Right lung (tissue), 5 donors: Measurements from ENCODE around the gene CNNM2. TPM values are rescaled to one million over a fixed set of nuclear protein-coding genes. Genes with fewer than 3 reads are reported as not detected.
"Not testable (repeated sequence)": the region's sequence is repeated elsewhere in the genome, so short reads cannot be mapped to it uniquely, and the experiment has no call there.

Experiments used
- DNase-seq, 2 donors: peaks; one replicate each; pipeline ENCODE4 v3.0.0-alpha.2; 2013
- polyA plus RNA-seq, 5 donors: library from polyadenylated mRNA; unstranded; fragments of 120-200 nt; gene quantifications; one replicate each; pipeline versions ENCODE4 v1.2.1 to v1.2.3, GENCODE V29; 2013; ENCODE audit warnings: inconsistent platforms in 1 of 5, low replicate concordance in 1 of 5; ENCODE audit not compliant: insufficient read length in 5 of 5, insufficient read depth in 1 of 5

Gene CNNM2
- polyA plus RNA-seq, 5 donors: 5.8 to 9.4 (median 6.1) TPM

- no peak for DNase-seq
Measured at GRCh38 chr10:103103989-103104388, 185.9 kb downstream of the CNNM2 start.

GRCh38 chr10:103104721-103105120, 186.6 kb downstream of the CNNM2 start:
- DNase-seq: no peak

GRCh38 chr10:103105462-103105861, 187.4 kb downstream of the CNNM2 start:
- DNase-seq: no peak

GRCh38 chr10:103106539-103106938, 188.4 kb downstream of the CNNM2 start:
- no peak for DNase-seq

- DNase-seq: no peak
Measured at GRCh38 chr10:103109821-103110220, 191.7 kb downstream of the CNNM2 start.

- DNase-seq: no peak
Measured at GRCh38 chr10:103110407-103110806, 192.3 kb downstream of the CNNM2 start.

GRCh38 chr10:103111031-103111917, 193.2 kb downstream of the CNNM2 start:
- no peak for DNase-seq

GRCh38 chr10:103111918-103112877, 194.1 kb downstream of the CNNM2 start:
- no peak for DNase-seq

GRCh38 chr10:103114876-103115275, 196.8 kb downstream of the CNNM2 start:
- no peak for DNase-seq

GRCh38 chr10:103117247-103117646, 199.2 kb downstream of the CNNM2 start:
- DNase-seq: no peak

GRCh38 chr10:103120546-103120945, 202.5 kb downstream of the CNNM2 start:
- no peak for DNase-seq

- no peak for DNase-seq
Measured at GRCh38 chr10:103120977-103121735, 203.1 kb downstream of the CNNM2 start.

- DNase-seq: no peak
Measured at GRCh38 chr10:103123282-103124024, 205.4 kb downstream of the CNNM2 start.

GRCh38 chr10:103124420-103125096, 206.5 kb downstream of the CNNM2 start:
- no peak for DNase-seq

- no peak for DNase-seq
Measured at GRCh38 chr10:103125323-103126267, 207.5 kb downstream of the CNNM2 start.

- no peak for DNase-seq
Measured at GRCh38 chr10:103127241-103127640, 209.1 kb downstream of the CNNM2 start.

- DNase-seq: not testable (repeated sequence)
Measured at GRCh38 chr10:103130180-103130579, 212.1 kb downstream of the CNNM2 start.

- no peak for DNase-seq
Measured at GRCh38 chr10:103130910-103131309, 212.8 kb downstream of the CNNM2 start.

GRCh38 chr10:103135168-103135567, 217.1 kb downstream of the CNNM2 start:
- not testable (repeated sequence) for DNase-seq
